Keratinocyte (primary cell): ENCODE data around the gene A4GNT. TPM values are rescaled to one million over a fixed set of nuclear protein-coding genes. Genes with fewer than 3 reads are reported as not detected.

Experiments
- DNase-seq: peaks from one replicate; pipeline ENCODE4 v3.0.0-alpha.2; 2011; ENCODE audit warnings: low read depth, missing footprints, low spot score
- FAIRE-seq: peaks from 2 replicates; lab custom pipeline; 2011; peaks lifted over from hg19 to GRCh38; lab: Jason Lieb, UNC
- H2AFZ ChIP-seq: 2 replicates; pipeline ENCODE4 v1.6.0; 2012; ENCODE audit warnings: low read length, control low read depth, inconsistent platforms; ENCODE audit not compliant: control insufficient read depth
- H3K27ac ChIP-seq: 2 replicates; pipeline ENCODE4 v1.5.1; 2011; ENCODE audit warnings: low read length; ENCODE audit not compliant: control insufficient read depth, insufficient read depth
- H3K27me3 ChIP-seq: 3 replicates; pipeline ENCODE4 v1.6.0; 2011; ENCODE audit warnings: low read length; ENCODE audit not compliant: control insufficient read depth, insufficient read depth; ENCODE audit errors: extremely low read depth
- H3K36me3 ChIP-seq, 2 experiments: 2 replicates in 1 of 2; 3 replicates in 1 of 2; pipeline ENCODE4 v1.5.1; 2011; ENCODE audit warnings: low read length in 2 of 2, mild to moderate bottlenecking in 1 of 2; ENCODE audit not compliant: control insufficient read depth in 2 of 2, insufficient read depth in 2 of 2; ENCODE audit errors: extremely low read depth in 1 of 2
- H3K4me1 ChIP-seq: 3 replicates; pipeline ENCODE4 v1.5.1; 2011; ENCODE audit warnings: low read length; ENCODE audit not compliant: control insufficient read depth, insufficient read depth; ENCODE audit errors: extremely low read depth
- H3K4me2 ChIP-seq: 3 replicates; pipeline ENCODE4 v1.6.0; 2011; ENCODE audit warnings: low read depth, low read length; ENCODE audit not compliant: control insufficient read depth, insufficient read depth; ENCODE audit errors: extremely low read depth
- H3K4me3 ChIP-seq, 3 experiments: fragments of 200-600 bp in 1 of 3; sonication (generic) in 1 of 3; 2 replicates in 2 of 3; 3 replicates in 1 of 3; pipeline ENCODE4 v1.5.1; 2011 to 2016; ENCODE audit warnings: low read length in 3 of 3, mild to moderate bottlenecking in 3 of 3, control low read depth in 2 of 3, inconsistent platforms in 1 of 3, low read depth in 1 of 3, mixed read lengths in 1 of 3, mixed run types in 1 of 3, moderate library complexity in 1 of 3; ENCODE audit not compliant: control insufficient read depth in 2 of 3, insufficient read depth in 2 of 3; ENCODE audit errors: extremely low read depth in 1 of 3
- H3K79me2 ChIP-seq: 2 replicates; pipeline ENCODE4 v1.6.0; 2012; ENCODE audit warnings: low read length; ENCODE audit not compliant: control insufficient read depth, insufficient read depth
- H3K9ac ChIP-seq: 3 replicates; pipeline ENCODE4 v1.6.0; 2011; ENCODE audit warnings: low read length; ENCODE audit not compliant: control insufficient read depth, insufficient read depth; ENCODE audit errors: extremely low read depth
- H3K9me1 ChIP-seq: 3 replicates; pipeline ENCODE4 v1.6.0; 2011; ENCODE audit warnings: low read length; ENCODE audit not compliant: control insufficient read depth, insufficient read depth; ENCODE audit errors: extremely low read depth
- H3K9me3 ChIP-seq: 2 replicates; pipeline ENCODE4 v1.5.1; 2012; ENCODE audit warnings: low read depth, low read length; ENCODE audit not compliant: control insufficient read depth
- H4K20me1 ChIP-seq: 3 replicates; pipeline ENCODE4 v1.6.0; 2011; ENCODE audit warnings: low read length; ENCODE audit not compliant: control insufficient read depth, insufficient read depth; ENCODE audit errors: extremely low read depth
- EZH2 ChIP-seq: IDR thresholded peaks from one replicate; pipeline ENCODE4 v1.6.1; 2012; ENCODE audit warnings: inconsistent platforms, mild to moderate bottlenecking, low read length, moderate library complexity
- dilution Hi-C: fragments of 300-500 bp; cut with MboI; formaldehyde crosslinking; loops from one replicate; pipeline ENCODE4 v1.7.0; 2020; ENCODE audit warnings: low sequenced_read_pairs; ENCODE audit not compliant: extremely low pct_ligation_motif_present
- polyA plus RNA-seq, 5 experiments: library from polyadenylated mRNA; depleted of rRNA in 3 of 5; stranded (reverse) in 3 of 5; stranded (forward) in 1 of 5; unstranded in 1 of 5; fragments of >200 nt; gene quantifications; 1 replicate in 1 of 5; 2 replicates in 3 of 5; 3 replicates in 1 of 5; pipeline versions ENCODE4 v1.2.1 to v1.2.3, GENCODE V29; 2011 to 2012; ENCODE audit warnings: missing spikeins in 2 of 5, low read depth in 1 of 5, low replicate concordance in 1 of 5
- TF ChIP-seq, protein P1 (sequence below), 3 experiments: IDR thresholded peaks in 1 of 3; conservative IDR thresholded peaks in 1 of 3; optimal IDR thresholded peaks in 1 of 3; 2 replicates in 2 of 3; 3 replicates in 1 of 3; pipeline versions ENCODE3 to v1.5.1; 2011; ENCODE audit warnings: low read length in 3 of 3, mild to moderate bottlenecking in 3 of 3, moderate library complexity in 2 of 3, control low read depth in 1 of 3, inconsistent platforms in 1 of 3; ENCODE audit not compliant: insufficient read depth in 2 of 3; ENCODE audit errors: extremely low read depth in 1 of 3

Gene A4GNT
- polyA plus RNA-seq, 1 donor (not counting 4 experiments of a cell fraction or from before 2014, with no cell fraction given) = not detected

DNA sequence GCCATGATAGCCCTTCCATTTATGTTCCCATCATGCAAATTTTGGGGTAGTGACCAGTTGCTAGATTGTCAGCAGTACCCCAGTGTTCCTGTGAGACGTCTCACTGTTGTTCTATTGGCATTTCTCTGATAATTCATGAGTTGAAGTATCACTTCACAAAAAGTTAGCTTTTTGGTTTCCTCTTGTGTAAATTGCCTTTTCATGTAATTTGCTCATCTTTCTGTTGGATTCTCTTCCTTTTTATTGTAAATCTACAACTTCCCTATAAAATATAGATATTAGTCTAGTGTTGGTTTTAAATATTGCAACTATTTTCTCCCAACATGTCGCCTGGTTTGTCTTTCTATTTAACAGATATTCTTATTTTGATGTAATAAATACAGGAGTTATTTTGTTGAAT, 7.5 kb upstream of the A4GNT start:
- no peaks in the 10 kb centered on the region for H3K9me3 ChIP-seq
- H3K9me1 ChIP-seq = no peaks in the 10 kb centered on the region
- no peaks in the 10 kb centered on the region for H3K27me3 ChIP-seq
- TF ChIP-seq EZH2 = no peak
- TF ChIP-seq, protein P1, sequence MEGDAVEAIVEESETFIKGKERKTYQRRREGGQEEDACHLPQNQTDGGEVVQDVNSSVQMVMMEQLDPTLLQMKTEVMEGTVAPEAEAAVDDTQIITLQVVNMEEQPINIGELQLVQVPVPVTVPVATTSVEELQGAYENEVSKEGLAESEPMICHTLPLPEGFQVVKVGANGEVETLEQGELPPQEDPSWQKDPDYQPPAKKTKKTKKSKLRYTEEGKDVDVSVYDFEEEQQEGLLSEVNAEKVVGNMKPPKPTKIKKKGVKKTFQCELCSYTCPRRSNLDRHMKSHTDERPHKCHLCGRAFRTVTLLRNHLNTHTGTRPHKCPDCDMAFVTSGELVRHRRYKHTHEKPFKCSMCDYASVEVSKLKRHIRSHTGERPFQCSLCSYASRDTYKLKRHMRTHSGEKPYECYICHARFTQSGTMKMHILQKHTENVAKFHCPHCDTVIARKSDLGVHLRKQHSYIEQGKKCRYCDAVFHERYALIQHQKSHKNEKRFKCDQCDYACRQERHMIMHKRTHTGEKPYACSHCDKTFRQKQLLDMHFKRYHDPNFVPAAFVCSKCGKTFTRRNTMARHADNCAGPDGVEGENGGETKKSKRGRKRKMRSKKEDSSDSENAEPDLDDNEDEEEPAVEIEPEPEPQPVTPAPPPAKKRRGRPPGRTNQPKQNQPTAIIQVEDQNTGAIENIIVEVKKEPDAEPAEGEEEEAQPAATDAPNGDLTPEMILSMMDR (optimal IDR thresholded peaks at IDR 0.05 in 1 of 3, IDR thresholded peaks at IDR 0.05 in 1 of 3, conservative IDR thresholded peaks at IDR 0.05 in 1 of 3; ENCODE audit: extremely low read depth in 1 of 3, insufficient read depth in 2 of 3, low read length in 3 of 3) = no peak
- H3K4me1 ChIP-seq = no peaks in the 10 kb centered on the region
- no peak for FAIRE-seq
- H3K4me2 ChIP-seq = no peak overlapping the region
- H3K4me3 ChIP-seq = no peak overlapping the region
- no peaks in the 10 kb centered on the region for H3K36me3 ChIP-seq
- H3K27ac ChIP-seq = no peak overlapping the region
- no peak for DNase-seq
- H3K9ac ChIP-seq = no peak overlapping the region
- H3K79me2 ChIP-seq = no peaks in the 10 kb centered on the region
- no peak overlapping the region for H2AFZ ChIP-seq
- H4K20me1 ChIP-seq = no peaks in the 10 kb centered on the region
- dilution Hi-C loops = no loop called here

DNA sequence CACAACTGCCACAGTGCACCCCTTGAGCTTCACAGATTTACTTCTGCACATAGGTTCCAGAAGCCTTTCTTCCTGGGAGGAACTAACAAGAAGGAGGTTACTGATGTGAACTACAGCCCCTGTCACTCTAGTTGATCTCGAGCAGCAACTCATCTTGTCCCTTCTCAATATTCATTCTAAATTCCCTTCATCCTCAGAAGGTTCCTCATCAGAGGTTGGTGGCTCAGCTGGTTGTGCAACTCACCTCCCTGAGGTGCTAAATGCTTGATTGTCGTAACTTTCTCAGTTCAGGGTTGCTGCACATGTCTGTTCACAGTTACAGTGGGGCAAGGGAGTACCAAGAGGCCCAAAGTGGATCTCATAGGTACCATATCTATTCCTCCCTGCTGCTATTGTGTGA, 5.7 kb upstream of the A4GNT start:
- no peak overlapping the region for H3K4me2 ChIP-seq
- no peaks in the 10 kb centered on the region for H4K20me1 ChIP-seq
- no peak for DNase-seq
- H3K27ac ChIP-seq = no peak overlapping the region
- dilution Hi-C loops = no loop called here
- TF ChIP-seq, protein P1 (optimal IDR thresholded peaks at IDR 0.05 in 1 of 3, IDR thresholded peaks at IDR 0.05 in 1 of 3, conservative IDR thresholded peaks at IDR 0.05 in 1 of 3; ENCODE audit: extremely low read depth in 1 of 3, insufficient read depth in 2 of 3, low read length in 3 of 3) = no peak
- no peak for TF ChIP-seq EZH2
- H3K9me1 ChIP-seq = no peaks in the 10 kb centered on the region
- no peaks in the 10 kb centered on the region for H3K27me3 ChIP-seq
- no peak overlapping the region for H3K4me3 ChIP-seq
- H3K9me3 ChIP-seq = no peaks in the 10 kb centered on the region
- H3K36me3 ChIP-seq = no peaks in the 10 kb centered on the region
- H3K9ac ChIP-seq = no peak overlapping the region
- no peak for FAIRE-seq
- H3K79me2 ChIP-seq = no peaks in the 10 kb centered on the region
- no peaks in the 10 kb centered on the region for H3K4me1 ChIP-seq
- no peak overlapping the region for H2AFZ ChIP-seq
